ENCODE data around the gene MBNL1.
"Not testable (repeated sequence)": the region's sequence is repeated elsewhere in the genome, so short reads cannot be mapped to it uniquely, and the experiment has no call there.

Gene MBNL1

GRCh38 chr3:152321955-152322377 is 53.2 kb downstream of the MBNL1 start:
- DNase-seq = no peak

DNA sequence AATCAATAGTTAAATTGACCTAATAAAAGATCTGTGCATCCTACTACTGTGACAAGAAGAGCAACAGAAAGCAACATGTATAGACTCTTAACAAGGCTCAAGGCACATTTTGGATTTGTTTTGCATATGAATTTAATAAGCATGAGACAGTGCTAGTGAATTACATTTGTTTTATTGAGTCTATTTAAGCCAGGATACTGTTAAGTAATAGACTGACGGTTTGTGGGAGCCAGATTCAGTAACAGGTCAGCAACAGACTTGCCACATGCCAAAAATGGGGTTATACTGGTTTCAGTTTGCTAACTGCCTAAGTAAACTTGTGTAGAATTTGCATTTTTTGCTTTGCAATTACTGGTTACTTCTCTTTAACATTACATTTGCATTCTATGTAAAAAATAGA is 54.0 kb downstream of the MBNL1 start:
- no peak for DNase-seq

DNA sequence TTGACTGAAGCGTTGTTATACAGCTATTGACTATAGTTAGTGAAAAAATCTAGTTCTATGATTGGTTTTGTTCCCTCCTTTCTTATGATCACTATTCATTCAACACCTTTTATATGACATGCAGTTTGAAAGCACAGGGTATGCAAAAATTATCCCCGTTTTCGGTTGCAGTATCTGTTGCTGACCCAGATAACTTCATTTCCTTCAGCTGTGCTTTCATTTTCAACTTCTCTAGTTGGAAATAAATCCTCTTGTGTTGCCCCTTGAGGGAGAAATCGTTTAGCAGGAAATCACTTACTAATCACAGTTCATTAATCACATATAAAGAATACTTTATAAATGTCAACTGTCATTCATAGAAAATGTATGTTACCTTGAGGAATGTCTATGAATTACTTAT is 55.1 kb downstream of the MBNL1 start:
- DNase-seq = no peak

DNA sequence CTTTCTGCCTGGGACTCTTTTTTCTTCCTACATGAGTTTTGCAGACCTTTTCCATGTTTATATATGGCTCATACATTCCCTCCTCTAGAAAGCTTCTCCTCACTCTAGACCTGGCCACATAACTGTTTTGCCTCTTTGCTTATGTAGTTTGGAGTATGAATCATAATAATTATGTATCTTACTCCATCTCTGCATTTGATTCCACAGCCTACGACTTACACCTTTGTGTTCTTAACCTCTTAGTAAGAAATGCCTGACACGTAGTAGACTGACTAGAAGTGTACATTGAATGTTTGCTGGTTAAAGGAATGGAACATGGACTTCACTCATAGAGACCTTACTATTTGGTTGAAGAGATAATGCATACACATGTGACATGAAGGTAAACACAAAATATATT is 56.4 kb downstream of the MBNL1 start:
- DNase-seq = no peak

- no peak for DNase-seq
Measured at GRCh38 chr3:152327203-152327602, 58.5 kb downstream of the MBNL1 start.

- no peak for DNase-seq
Measured at GRCh38 chr3:152328841-152329240, 60.1 kb downstream of the MBNL1 start.

GRCh38 chr3:152330559-152330958 is 61.8 kb downstream of the MBNL1 start:
- no peak for DNase-seq

DNA sequence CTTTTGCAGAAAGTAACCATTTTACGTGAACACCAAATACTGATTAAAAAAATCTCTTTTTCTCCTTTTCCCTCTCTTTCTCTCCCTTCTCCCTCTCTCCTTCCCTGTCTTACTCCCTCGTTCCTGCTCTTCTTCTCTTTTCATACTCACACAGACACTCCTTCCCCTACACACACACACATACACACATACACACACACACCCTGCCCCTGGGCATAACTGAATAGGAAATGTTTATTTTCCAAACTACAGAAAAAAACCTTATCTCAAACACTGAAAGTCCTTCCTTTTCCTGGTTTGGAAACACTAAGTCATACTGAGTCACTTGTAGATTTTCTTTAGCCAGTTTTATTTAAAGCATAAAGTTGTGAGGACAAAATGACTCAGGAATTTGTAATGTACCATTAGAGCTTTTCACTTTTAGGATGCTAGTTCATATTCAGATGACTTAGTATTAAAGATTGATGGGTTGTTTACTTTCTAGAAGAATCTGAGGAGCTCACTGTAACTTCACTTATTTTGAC is 62.4 kb downstream of the MBNL1 start:
- DNase-seq = no peak

- DNase-seq = no peak
Measured at GRCh38 chr3:152331998-152332397, 63.3 kb downstream of the MBNL1 start.

GRCh38 chr3:152333928-152334327 is 65.2 kb downstream of the MBNL1 start:
- no peak for DNase-seq

DNA sequence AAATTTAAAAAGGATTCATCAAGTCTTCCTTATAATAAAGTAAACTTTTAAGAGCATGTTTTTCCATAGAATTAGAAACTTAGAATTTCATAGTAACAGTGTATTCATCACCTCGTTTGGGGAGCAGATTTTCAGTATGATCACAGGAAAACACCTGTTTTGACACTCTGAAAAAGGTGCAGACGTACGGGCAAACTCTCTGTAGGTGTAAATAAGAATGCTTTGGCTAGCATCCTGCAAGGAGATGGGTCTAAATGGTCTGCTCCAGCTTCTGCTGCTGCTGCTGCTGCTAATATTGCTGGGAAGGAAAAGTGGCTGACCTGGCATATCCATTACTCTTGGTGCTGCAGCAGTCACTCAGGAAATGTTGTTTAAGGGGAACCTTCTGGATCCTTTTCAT is 66.0 kb downstream of the MBNL1 start:
- no peak for DNase-seq

- no peak for DNase-seq
Measured at GRCh38 chr3:152335273-152335672, 66.5 kb downstream of the MBNL1 start.

DNA sequence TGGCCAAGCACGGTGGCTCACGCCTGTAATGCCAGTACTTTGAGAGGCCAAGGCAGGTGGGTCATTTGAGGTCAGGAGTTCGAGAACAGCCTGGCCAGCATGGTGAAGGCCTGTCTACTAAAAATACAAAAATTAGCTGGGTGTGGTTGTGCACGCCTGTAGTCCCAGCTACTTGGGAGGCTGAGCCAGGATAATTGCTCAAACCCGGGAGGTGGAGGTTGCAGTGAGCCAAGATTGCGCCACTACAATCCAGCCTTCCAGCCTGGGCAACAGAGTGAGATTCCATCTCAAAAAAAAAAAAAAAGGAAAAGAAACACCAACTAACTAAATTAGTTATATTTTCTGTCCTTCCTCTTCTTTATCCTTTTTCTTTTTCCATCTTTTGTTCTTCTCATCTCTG is 68.6 kb downstream of the MBNL1 start:
- DNase-seq = not testable (repeated sequence)

DNA sequence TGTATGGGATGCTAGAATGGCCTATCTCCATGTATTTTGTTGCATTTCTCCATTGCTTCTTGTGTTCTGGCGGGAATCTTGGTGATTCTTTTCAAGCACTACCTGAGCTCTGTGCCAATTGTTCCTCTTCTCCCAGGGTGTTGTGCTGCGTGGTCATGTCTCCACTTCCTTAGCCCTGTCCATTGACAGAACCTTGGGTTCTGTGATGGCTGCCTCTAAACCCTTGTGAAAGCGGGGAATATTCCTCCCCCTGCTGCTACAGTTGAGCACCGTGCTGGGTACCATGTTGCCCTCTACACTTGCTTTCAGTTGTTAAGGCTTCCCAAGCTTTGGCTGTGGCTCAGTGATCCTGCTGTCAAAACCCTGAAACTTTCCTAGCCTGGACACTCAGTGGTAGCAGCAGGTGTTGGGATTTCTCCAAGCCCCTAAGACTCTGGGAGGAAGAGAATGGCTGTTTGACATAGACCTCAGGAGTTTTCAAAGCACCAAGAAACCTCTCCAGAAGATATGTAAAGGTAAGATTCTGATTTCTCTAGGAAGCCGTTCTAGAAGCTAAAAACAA is 69.5 kb downstream of the MBNL1 start:
- DNase-seq = no peak

DNA sequence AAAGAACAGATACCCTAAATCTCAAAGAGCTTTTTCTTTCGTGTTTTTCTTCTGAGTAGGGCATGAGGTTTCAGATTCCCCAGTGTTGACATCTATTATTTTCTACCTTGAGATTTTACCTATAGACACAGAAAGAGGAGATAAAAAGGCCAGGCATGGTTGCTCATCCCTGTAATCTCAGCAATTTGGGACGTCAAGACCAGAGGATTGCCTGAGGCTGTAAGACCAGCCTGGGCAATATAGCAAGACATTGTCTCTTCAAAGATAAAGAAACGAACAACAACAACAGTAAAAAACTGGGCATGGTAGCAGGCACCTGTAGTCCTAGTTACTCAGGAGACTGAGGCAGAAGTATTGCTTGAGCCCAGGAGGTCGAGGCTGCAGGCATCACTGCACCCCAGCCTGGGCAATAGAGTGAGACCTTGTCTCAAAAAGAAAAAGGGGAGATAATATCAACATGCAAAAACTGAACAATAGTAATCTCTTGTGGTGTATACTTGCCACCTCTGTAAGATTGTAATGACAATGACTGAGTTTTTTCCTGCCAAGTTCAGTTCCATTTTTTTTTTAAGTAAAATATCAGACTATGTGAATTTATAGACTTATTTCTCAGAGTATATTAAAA is 71.3 kb downstream of the MBNL1 start:
- DNase-seq = no peak

DNA sequence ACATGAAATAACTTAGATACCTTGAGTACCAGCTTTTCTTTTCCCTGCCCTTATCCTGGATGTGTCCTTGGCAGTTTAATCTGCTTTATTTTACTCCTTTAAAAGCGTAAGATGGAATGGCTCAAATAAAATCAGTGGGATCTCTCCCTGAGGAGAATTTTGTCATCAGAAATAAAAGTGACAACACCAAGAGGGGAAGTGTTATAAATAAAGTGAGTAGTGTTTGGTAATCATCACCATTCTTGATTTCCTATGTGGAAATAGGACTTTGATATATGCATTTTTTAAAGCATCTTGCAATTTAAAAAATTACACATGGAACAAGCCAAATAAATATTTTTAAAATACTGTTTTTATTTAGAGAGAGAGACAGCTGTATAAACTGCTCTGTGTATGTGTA is 76.5 kb downstream of the MBNL1 start:
- no peak for DNase-seq

DNA sequence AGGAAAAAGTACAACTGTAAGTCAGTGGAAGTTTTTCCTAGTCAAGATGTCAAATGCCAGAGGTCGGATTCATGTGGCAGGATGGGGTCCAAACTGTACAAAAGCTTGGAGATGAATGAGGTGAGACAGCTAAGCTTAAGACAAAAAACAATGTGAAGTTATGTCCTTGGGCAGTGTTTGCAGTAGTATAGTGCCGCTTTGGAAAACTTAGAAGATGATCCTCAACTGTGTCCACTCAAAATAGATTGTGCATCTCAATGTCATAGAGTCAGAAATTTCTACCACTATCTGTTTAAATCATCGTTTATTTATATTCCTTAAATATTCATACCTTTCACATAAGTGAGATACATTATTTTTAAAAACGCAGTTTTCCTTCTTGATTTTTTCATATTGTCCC is 77.3 kb downstream of the MBNL1 start:
- DNase-seq = no peak

- DNase-seq = no peak
Measured at GRCh38 chr3:152346740-152347139, 78.0 kb downstream of the MBNL1 start.

GRCh38 chr3:152348436-152349177 is 79.9 kb downstream of the MBNL1 start:
- DNase-seq = no peak

DNA sequence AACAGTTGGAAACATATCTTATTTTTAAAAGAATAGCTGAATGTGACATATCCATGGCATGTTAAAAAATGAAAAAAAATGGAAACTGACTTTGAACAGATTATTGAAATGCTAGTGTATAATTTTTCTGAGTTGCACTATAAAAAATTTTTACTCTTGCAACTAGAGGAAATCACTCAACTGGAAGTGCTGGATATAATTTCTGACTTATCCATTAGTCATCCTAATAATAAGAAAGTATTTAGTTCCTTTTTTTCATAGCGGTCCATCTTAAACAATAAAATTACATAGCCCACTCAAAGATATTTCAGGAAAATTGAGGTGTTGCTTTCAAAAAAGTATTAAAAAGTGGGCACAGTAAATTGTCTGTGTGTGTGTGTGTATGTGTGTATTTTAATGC is 80.7 kb downstream of the MBNL1 start:
- no peak for DNase-seq

- no peak for DNase-seq
Measured at GRCh38 chr3:152350139-152350538, 81.4 kb downstream of the MBNL1 start.

- DNase-seq = no peak
Measured at GRCh38 chr3:152350776-152351175, 82.0 kb downstream of the MBNL1 start.

DNA sequence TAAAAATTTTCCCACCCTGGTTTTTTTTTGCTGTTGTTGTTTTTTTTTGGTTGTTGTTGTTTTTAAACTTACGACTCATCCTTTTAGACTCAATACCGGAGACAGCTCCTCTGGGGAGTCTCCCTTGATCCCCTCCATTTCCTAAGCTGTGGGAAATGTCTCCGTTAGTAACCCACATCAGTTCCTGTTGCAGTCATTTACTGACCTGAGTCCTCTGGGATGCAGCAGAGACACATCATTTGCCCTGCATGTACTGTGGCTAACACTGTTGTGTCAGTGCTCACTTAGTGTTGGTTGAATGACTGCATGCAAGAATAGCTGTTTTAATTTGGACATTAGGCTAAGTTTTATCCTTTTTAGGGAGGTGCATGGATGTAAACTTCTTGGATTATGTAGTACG is 83.8 kb downstream of the MBNL1 start:
- no peak for DNase-seq

DNA sequence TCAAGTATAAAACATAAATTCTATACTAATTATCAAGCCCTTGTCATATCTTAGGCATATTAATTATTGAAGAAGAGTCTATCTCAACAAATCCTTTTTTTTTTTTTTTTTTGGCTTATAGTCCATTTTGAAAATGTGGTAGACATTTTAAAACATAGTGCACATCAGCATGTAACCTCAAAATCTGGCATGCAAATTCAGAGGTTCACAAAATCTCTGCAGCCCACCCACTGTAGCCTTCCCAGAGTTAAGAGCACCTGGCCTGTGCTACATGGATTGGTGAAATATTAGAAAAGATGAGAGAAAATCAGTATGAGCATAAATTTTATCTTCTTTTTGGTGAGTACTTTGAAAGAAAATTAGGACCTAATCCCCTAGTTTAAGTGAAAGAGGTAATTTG is 84.8 kb downstream of the MBNL1 start:
- no peak for DNase-seq
